Peyer's patch (tissue), 4 donors: ENCODE data around the gene COLGALT1. TPM values are rescaled to one million over a fixed set of nuclear protein-coding genes. Genes with fewer than 3 reads are reported as not detected.
A peak's percentile ranks its signal among the peaks of the same experiment; 100 is the strongest.

Experiments
- DNase-seq, 3 donors: peaks; one replicate each; pipeline ENCODE4 v3.0.0-alpha.2; 2017 to 2019
- H3K27ac ChIP-seq, 4 donors: fragments of 200-600 bp; sonication (generic); one replicate each; pipeline ENCODE4 v1.5.1; 2016 to 2019
- H3K27me3 ChIP-seq, 2 donors: fragments of 200-600 bp; sonication (generic); one replicate each; pipeline ENCODE4 v1.5.1; 2019
- H3K36me3 ChIP-seq, 3 donors: fragments of 200-600 bp; sonication (generic); one replicate each; pipeline ENCODE4 v1.5.1; 2016 to 2019
- H3K4me1 ChIP-seq, 4 donors: fragments of 200-600 bp; sonication (generic); one replicate each; pipeline ENCODE4 v1.5.1; 2016 to 2019
- H3K4me3 ChIP-seq, 4 donors: fragments of 200-600 bp; sonication (generic); 1 replicate in 3 of 4; 2 replicates in 1 of 4; pipeline ENCODE4 v1.5.1; 2016 to 2019; ENCODE audit warnings: mild to moderate bottlenecking in 1 of 4
- H3K9me3 ChIP-seq, 4 donors: fragments of 200-600 bp; sonication (generic); one replicate each; pipeline ENCODE4 v1.5.1; 2016 to 2019; ENCODE audit warnings: mild to moderate bottlenecking in 1 of 4
- CTCF ChIP-seq, 6 experiments: fragments of 450-650 bp in 4 of 6; fragments of 200-600 bp in 2 of 6; sonication (generic) in 1 of 6; IDR thresholded peaks; one replicate each; pipeline ENCODE4 v1.5.1; 2017 to 2019; ENCODE audit warnings: antibody characterized with exemption in 6 of 6, mild to moderate bottlenecking in 3 of 6, moderate library complexity in 1 of 6
- POLR2A ChIP-seq, 2 donors: fragments of 450-650 bp; IDR thresholded peaks; one replicate each; pipeline ENCODE4 v1.5.1; 2017; ENCODE audit warnings: antibody characterized with exemption in 2 of 2, mild to moderate bottlenecking in 2 of 2, moderate library complexity in 2 of 2
- total RNA-seq, 4 donors: library from RNA; depleted of rRNA; stranded (reverse); fragments of >200 nt; gene quantifications; one replicate each; pipeline ENCODE4 v1.1.0, GENCODE V29; 2016

Gene COLGALT1
- total RNA-seq, 4 donors from 2014 or later = 24.7 to 79.2 (median 48.9) TPM

- DNase-seq = peak in 2 of 3 donors; percentile 95
Observed at GRCh38 chr19:17522988-17523872, 32.2 kb upstream of the COLGALT1 start.

GRCh38 chr19:17524651-17525050 lies 30.8 kb upstream of the COLGALT1 start:
- no peaks in the 10 kb centered on the region for H3K27me3 ChIP-seq
- peaks cover 0 to 32% (median 17%) of the 10 kb centered on the region in 4 donors for H3K4me1 ChIP-seq
- TF ChIP-seq POLR2A (IDR thresholded peaks at IDR 0.05) = no peak
- TF ChIP-seq CTCF (IDR thresholded peaks at IDR 0.05) = no peak
- no peak overlapping the region for H3K4me3 ChIP-seq
- DNase-seq = no peak
- peaks cover 0 to 4% (median 0%) of the 10 kb centered on the region in 4 donors for H3K9me3 ChIP-seq
- H3K36me3 ChIP-seq = peaks cover 0 to 7% (median 0%) of the 10 kb centered on the region in 3 donors
- peak overlapping the region in 1 of 4 donors; percentile 82 for H3K27ac ChIP-seq

More at GRCh38 chr19:17522988-17523872, 32.2 kb upstream of the COLGALT1 start:
- Histone ChIP-seq H3K27ac (peak overlapping the region; percentile 61 to 82 (median 67)), H3K4me1 (peaks cover 0 to 32% (median 17%) of the 10 kb centered on the region in 4 donors), H3K9me3 (no peaks in the 10 kb centered on the region), H3K27me3 (no peaks in the 10 kb centered on the region), H3K36me3 (peaks cover 0 to 21% (median 0%) of the 10 kb centered on the region in 3 donors), H3K4me3 (no peak overlapping the region)
- TF ChIP-seq CTCF (IDR thresholded peaks at IDR 0.05) (no peak), POLR2A (IDR thresholded peaks at IDR 0.05) (no peak)

GRCh38 chr19:17525141-17525540 lies 30.3 kb upstream of the COLGALT1 start:
- H3K4me3 ChIP-seq = no peak overlapping the region

GRCh38 chr19:17526922-17527321 lies 28.5 kb upstream of the COLGALT1 start:
- no peaks in the 10 kb centered on the region for H3K27me3 ChIP-seq
- peak in 2 of 3 donors; percentile 90 to 91 for DNase-seq
- peak overlapping the region in 2 of 4 donors; percentile 45 to 79 for H3K27ac ChIP-seq
- peak overlapping the region in 2 of 4 donors; percentile 39 to 48 for H3K4me3 ChIP-seq
- H3K36me3 ChIP-seq = no peaks in the 10 kb centered on the region
- peaks cover 0 to 32% (median 17%) of the 10 kb centered on the region in 4 donors for H3K4me1 ChIP-seq
- peaks cover 0 to 4% (median 0%) of the 10 kb centered on the region in 4 donors for H3K9me3 ChIP-seq
- TF ChIP-seq CTCF (IDR thresholded peaks at IDR 0.05) (no peak), POLR2A (IDR thresholded peaks at IDR 0.05) (no peak)

More at GRCh38 chr19:17525141-17525540, 30.3 kb upstream of the COLGALT1 start:
- H3K27ac ChIP-seq = peak overlapping the region in 1 of 4 donors; percentile 79
- peaks cover 0 to 7% (median 0%) of the 10 kb centered on the region in 3 donors for H3K36me3 ChIP-seq
- peaks cover 0 to 32% (median 17%) of the 10 kb centered on the region in 4 donors for H3K4me1 ChIP-seq
- peaks cover 0 to 4% (median 0%) of the 10 kb centered on the region in 4 donors for H3K9me3 ChIP-seq
- H3K27me3 ChIP-seq = no peaks in the 10 kb centered on the region
- TF ChIP-seq CTCF (IDR thresholded peaks at IDR 0.05) = no peak
- DNase-seq = no peak

- Histone ChIP-seq H3K4me3 (peak overlapping the region in 2 of 4 donors; percentile 39 to 48), H3K27me3 (no peaks in the 10 kb centered on the region), H3K4me1 (peaks cover 0 to 32% (median 17%) of the 10 kb centered on the region in 4 donors), H3K36me3 (no peaks in the 10 kb centered on the region), H3K27ac (peak overlapping the region in 2 of 4 donors; percentile 45 to 79), H3K9me3 (peaks cover 0 to 4% (median 0%) of the 10 kb centered on the region in 4 donors)
- no peak for DNase-seq
- TF ChIP-seq POLR2A (IDR thresholded peaks at IDR 0.05) = no peak
- no peak for TF ChIP-seq CTCF (IDR thresholded peaks at IDR 0.05)
Observed at GRCh38 chr19:17527326-17527725, 28.1 kb upstream of the COLGALT1 start.
